ENCODE measurements around the gene PHOX2A.

DNA sequence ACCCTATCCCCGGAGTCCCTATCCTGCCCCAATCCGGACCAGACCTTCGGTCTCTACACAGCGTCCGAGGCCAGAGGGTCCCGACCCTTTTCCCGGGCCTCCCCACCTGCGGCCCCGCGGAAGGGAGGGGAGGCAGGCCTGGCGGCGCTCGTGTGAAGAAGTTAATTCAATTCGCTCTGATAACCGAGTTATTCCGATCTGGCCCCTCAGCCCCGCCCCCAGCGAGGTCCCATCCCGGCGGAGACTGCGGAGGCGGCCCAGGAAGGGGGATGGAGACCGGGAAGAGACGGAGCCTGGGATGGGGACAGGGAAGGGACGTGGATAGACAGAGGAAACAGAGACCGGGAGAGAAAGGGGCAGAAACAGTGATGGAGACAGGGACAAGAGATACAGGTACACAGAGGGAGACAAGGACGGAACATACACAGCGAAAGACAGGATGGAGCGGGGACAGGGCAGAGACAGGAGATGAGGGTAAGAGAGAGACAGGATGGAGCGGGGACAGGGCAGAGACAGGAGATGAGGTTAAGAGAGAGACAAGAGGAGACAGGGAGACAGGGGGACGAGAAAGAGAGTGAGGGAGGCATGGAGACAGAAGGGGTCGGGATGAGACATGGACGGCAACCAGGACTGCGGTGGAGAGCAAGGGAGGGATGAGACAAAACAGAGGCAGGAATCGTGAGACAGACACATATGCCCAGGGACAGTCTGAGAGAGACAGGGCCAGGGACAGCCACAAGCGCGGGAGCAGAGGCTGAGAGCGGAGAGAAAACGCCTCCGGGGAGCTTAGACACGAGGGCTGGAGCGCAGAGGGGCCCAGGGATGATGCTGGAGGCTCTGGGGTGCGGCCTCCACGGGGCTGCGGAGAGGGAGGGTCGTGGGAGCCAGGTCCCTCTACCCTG is 636 bp upstream of the PHOX2A start:
- TF ChIP-seq, protein P1, sequence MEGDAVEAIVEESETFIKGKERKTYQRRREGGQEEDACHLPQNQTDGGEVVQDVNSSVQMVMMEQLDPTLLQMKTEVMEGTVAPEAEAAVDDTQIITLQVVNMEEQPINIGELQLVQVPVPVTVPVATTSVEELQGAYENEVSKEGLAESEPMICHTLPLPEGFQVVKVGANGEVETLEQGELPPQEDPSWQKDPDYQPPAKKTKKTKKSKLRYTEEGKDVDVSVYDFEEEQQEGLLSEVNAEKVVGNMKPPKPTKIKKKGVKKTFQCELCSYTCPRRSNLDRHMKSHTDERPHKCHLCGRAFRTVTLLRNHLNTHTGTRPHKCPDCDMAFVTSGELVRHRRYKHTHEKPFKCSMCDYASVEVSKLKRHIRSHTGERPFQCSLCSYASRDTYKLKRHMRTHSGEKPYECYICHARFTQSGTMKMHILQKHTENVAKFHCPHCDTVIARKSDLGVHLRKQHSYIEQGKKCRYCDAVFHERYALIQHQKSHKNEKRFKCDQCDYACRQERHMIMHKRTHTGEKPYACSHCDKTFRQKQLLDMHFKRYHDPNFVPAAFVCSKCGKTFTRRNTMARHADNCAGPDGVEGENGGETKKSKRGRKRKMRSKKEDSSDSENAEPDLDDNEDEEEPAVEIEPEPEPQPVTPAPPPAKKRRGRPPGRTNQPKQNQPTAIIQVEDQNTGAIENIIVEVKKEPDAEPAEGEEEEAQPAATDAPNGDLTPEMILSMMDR (conservative IDR thresholded peaks at IDR 0.05; ENCODE audit: low read length) = no peak
- TF ChIP-seq EZH2phosphoT487 (IDR thresholded peaks at IDR 0.05; ENCODE audit: borderline replicate concordance) = no peak

All from Loucy (cell line).